ENCODE results near the gene SMPD1.

The SMPD1 gene

DNA sequence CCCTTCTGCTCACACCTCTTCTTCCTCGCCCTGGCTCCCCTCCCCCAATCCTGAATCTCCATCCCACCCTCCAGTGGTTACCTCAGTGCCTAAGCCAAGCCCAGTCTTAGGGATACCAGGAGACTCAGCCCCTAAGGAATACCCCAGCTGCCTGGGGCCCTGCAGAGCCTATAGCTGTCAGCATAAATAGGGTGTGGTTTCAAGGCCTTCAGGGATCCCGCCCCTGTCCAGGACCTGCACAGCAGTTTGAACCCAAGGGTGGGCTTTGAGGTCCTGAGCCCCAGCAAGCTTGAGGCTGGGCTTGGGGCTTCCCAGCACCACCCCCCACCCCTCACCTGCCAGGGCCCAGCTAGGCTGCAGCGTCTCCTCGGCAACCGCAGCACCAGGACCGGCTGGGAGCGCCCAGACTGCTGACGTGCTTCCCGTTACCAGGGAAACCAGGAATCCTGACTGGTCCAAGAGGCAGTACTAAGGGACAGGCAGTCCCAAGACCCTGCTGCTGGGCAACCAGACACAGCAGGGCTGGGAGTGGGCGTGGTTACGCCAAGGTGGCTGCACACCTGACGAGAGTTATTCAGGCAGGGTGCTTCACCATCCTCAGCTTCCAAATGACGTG, 14.9 kb downstream of the SMPD1 start:
- DNase-seq (ENCODE audit: extremely low read depth, low read depth), result no peak
- TF ChIP-seq, protein P1, sequence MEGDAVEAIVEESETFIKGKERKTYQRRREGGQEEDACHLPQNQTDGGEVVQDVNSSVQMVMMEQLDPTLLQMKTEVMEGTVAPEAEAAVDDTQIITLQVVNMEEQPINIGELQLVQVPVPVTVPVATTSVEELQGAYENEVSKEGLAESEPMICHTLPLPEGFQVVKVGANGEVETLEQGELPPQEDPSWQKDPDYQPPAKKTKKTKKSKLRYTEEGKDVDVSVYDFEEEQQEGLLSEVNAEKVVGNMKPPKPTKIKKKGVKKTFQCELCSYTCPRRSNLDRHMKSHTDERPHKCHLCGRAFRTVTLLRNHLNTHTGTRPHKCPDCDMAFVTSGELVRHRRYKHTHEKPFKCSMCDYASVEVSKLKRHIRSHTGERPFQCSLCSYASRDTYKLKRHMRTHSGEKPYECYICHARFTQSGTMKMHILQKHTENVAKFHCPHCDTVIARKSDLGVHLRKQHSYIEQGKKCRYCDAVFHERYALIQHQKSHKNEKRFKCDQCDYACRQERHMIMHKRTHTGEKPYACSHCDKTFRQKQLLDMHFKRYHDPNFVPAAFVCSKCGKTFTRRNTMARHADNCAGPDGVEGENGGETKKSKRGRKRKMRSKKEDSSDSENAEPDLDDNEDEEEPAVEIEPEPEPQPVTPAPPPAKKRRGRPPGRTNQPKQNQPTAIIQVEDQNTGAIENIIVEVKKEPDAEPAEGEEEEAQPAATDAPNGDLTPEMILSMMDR (IDR thresholded peaks at IDR 0.05; ENCODE audit: low read depth, low read length), result no peak

DNA sequence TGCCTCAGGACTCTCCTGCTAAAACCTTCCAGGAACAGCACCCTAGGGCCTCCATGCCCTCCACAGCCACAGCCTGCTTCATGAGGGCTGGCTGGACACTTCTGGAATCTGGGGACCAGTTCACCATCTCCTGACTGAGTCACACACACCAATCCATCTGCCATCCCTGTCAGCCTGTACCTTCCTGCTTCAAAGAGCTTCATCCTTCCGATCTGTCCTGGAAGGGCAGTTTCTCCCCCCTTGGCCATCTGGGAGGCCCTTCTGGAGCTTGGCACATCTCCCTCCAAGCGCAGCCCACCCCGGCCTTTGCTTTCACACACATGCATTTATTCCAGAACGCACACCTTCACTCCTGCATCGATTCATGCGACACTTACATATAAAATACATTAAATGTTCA, 15.6 kb downstream of the SMPD1 start:
- TF ChIP-seq, protein P1 (IDR thresholded peaks at IDR 0.05; ENCODE audit: low read depth, low read length), result no peak
- DNase-seq (ENCODE audit: extremely low read depth, low read depth), result no peak

DNA sequence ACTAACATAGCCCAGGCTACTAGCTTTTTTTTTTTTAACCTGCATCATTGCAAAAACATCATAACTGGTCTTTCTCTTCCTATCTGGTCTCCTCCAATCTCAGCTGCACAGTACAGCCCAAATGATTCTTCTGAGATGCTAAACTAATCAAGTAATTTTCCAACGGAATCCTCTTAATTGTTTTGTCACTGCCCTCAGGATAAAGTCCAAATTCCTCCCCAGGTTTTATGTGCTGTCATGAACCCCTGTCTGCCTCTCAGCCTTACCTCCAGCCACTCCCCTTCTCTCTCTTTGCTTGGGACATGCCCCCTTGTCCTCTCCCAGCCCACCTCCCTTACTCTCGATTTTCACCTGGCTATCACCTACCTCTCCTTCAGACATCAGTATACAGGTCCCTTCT, 16.1 kb downstream of the SMPD1 start:
- no peak for DNase-seq (ENCODE audit: extremely low read depth, low read depth)
- TF ChIP-seq, protein P1 (IDR thresholded peaks at IDR 0.05; ENCODE audit: low read depth, low read length), result no peak

DNA sequence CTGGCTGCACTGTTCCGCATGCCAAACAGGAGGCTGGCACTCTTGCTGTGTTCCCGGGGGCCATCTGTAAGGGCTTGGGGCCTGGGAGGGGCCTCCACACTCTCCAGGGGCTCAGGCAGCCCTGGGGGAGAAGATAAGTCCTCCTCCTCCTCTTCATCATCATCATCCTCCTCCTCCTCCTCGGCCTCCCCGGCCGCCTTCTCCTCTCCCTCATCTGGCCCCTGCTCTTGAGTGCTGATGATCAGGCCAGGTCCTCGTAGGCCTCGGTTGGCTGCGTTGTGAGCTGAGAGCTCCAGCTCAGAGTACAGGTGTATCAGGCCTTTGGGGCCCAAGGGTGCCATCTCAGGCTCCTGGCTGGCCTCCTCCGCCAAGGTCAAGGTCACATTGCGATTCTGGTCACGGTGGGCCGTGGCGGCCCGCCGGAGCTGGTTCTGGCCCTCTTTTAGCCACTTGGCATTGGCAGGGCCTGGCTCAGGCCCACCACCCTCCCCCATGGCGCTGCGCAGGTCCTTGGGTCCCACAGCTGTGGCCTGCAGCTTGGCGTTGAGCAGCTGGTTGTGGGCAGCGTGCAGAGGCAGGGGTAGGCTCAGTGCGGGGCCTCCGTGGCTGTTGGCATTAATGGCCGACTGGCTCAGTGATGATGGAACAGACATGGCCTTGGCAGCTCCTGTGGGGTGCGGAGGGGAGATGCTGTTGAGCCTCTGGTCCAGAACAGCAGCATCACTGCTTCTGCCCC, 20.6 kb downstream of the SMPD1 start:
- TF ChIP-seq, protein P1 (IDR thresholded peaks at IDR 0.05; ENCODE audit: low read depth, low read length), result no peak
- no peak for DNase-seq (ENCODE audit: extremely low read depth, low read depth)

DNA sequence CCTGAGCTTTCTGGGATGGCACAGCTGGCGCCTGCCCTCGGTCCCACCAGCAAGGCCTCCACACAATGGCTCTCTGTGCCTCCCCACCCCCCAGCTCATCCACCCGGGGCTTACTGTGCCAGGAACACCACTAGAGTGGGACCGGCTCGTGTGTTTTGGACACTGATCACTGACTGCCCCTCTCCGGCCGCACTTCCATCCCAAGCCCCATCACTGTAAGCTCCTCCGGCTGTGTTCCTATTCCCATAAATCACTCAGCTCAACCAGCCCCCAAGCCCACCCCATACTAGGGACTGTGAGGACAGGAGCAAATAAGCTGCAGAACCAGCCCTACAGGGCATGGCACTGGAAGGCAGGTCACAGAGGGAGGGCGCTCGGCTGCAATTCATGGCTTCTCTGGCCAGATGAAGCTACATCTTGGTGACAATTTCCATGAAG, 21.3 kb downstream of the SMPD1 start:
- DNase-seq (ENCODE audit: extremely low read depth, low read depth), result no peak
- TF ChIP-seq, protein P1 (IDR thresholded peaks at IDR 0.05; ENCODE audit: low read depth, low read length), result no peak

DNA sequence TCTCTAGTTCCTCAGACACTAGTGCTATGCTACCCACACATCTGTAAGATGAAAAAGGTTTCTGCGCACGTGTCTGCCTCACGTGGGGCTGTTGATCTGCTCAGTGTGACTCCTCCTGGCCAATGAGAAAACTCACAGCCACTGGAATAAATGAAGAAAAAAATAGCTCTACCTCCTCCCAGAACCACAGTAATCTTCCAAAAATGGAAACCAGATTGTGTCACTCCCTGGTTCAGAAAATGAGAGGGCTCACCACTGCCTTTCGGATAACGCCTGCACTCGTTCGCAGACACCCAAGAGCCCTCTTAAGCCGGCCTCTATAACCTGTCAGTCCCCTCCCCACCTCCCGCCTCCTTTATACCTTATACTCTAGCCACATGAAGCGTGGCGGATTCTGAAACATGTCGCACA, 23.5 kb downstream of the SMPD1 start:
- TF ChIP-seq, protein P1 (IDR thresholded peaks at IDR 0.05; ENCODE audit: low read depth, low read length), result no peak
- no peak for DNase-seq (ENCODE audit: extremely low read depth, low read depth)

DNA sequence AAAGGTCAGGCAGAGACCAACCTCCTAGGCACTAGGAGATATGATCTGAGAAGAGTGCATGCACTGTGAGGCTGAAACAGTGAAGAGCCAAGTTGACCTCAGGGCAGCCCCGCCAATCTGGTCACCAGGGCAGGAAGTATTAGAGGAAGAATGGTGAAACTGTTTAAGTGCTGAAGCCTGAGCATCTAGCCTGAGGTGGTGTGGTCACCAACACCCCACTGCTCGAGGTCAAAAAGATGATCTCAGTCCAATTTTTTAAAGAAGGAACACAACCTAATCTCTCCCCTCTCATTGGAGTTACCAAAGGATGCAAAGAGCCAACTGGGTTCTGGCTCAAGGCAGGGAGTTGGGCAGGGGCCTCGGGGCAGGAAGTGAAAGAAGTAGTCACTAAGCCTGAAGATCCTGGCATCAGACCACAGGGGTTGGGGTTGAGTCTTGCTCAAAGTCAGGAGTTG, 24.6 kb downstream of the SMPD1 start:
- TF ChIP-seq, protein P1 (IDR thresholded peaks at IDR 0.05; ENCODE audit: low read depth, low read length), result no peak
- DNase-seq (ENCODE audit: extremely low read depth, low read depth), result no peak

Measured in AG09319 (cell line).